IPS-20b (cell line): ENCODE results near the gene RAB40AL.
"Not testable (repeated sequence)": the region's sequence is repeated elsewhere in the genome, so short reads cannot be mapped to it uniquely, and the experiment has no call there.

Experiments
- H3K27ac ChIP-seq: one replicate; pipeline ENCODE4 v1.5.1; 2013; ENCODE audit warnings: low read length
- H3K27me3 ChIP-seq: 2 replicates; pipeline ENCODE4 v1.6.1; 2013; ENCODE audit warnings: mild to moderate bottlenecking, low read length, inconsistent platforms; ENCODE audit not compliant: insufficient read depth
- H3K36me3 ChIP-seq: 2 replicates; pipeline ENCODE4 v1.6.1; 2013; ENCODE audit warnings: low read depth, mild to moderate bottlenecking, inconsistent platforms, low read length, moderate library complexity; ENCODE audit not compliant: insufficient read depth
- H3K4me1 ChIP-seq: 2 replicates; pipeline ENCODE4 v1.6.1; 2013; ENCODE audit warnings: mild to moderate bottlenecking, control low read depth, inconsistent platforms, low read length, moderate library complexity; ENCODE audit not compliant: insufficient read depth
- H3K4me3 ChIP-seq: 2 replicates; pipeline ENCODE4 v1.5.1; 2013; ENCODE audit warnings: mild to moderate bottlenecking, low read length, inconsistent platforms
- H3K9ac ChIP-seq: 2 replicates; pipeline ENCODE4 v1.6.1; 2013; ENCODE audit warnings: low read depth, mild to moderate bottlenecking, inconsistent platforms, low read length, moderate library complexity
- H3K9me3 ChIP-seq: 2 replicates; pipeline ENCODE4 v1.6.1; 2013; ENCODE audit warnings: mild to moderate bottlenecking, low read depth, low read length, inconsistent platforms; ENCODE audit not compliant: insufficient read depth

RAB40AL gene

DNA sequence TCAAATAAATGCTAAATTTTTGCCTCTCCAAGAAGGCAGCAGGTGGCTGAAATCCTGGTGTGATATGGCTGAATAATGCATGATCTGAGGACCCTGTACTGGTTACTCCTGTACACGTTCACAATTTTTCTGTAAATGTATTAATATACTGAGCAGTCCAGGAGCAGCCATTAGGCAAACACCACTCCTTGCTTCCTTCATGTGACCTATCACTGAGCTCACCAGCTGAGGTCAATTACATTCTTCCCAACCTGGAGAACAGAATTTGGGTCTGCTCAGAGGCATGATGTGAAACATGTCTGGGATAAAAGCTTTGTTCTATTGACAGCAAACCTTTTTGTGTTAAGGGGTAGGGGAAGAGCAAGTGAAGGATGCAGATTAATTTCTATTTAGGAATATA is 26.9 kb downstream of the RAB40AL start:
- Histone ChIP-seq H3K9me3 (no peaks in the 10 kb centered on the region), H3K36me3 (no peaks in the 10 kb centered on the region), H3K9ac (no peak overlapping the region), H3K27ac (no peak overlapping the region), H3K27me3 (no peaks in the 10 kb centered on the region), H3K4me3 (no peak overlapping the region), H3K4me1 (no peaks in the 10 kb centered on the region)

DNA sequence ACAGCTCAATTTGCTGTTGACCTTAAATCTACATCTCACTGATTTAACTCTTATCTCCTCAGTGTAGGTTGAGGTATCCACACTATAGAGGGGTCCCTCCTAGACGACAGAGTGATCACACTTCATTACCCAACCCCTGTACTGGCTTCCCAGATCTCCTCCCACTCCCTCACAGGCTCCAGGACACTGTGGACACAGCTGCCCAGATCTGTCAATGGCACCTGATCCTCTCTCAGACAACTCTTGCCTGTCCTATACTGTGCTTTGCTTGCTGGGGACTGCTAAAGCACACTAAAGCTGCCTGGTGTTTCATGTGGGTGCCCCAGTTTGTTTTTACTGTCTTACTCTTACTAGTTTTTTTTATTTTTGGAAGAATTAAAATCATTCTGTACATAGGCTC is 27.9 kb downstream of the RAB40AL start:
- no peaks in the 10 kb centered on the region for H3K9me3 ChIP-seq
- no peaks in the 10 kb centered on the region for H3K27me3 ChIP-seq
- H3K4me1 ChIP-seq = no peaks in the 10 kb centered on the region
- no peak overlapping the region for H3K4me3 ChIP-seq
- no peak overlapping the region for H3K27ac ChIP-seq
- no peak overlapping the region for H3K9ac ChIP-seq
- no peaks in the 10 kb centered on the region for H3K36me3 ChIP-seq

GRCh38 chrX:102966701-102967100 is 29.6 kb downstream of the RAB40AL start:
- H3K27ac ChIP-seq = no peak overlapping the region
- H3K36me3 ChIP-seq = no peaks in the 10 kb centered on the region
- no peaks in the 10 kb centered on the region for H3K9me3 ChIP-seq
- no peak overlapping the region for H3K9ac ChIP-seq
- H3K4me1 ChIP-seq = no peaks in the 10 kb centered on the region
- no peaks in the 10 kb centered on the region for H3K27me3 ChIP-seq
- no peak overlapping the region for H3K4me3 ChIP-seq

DNA sequence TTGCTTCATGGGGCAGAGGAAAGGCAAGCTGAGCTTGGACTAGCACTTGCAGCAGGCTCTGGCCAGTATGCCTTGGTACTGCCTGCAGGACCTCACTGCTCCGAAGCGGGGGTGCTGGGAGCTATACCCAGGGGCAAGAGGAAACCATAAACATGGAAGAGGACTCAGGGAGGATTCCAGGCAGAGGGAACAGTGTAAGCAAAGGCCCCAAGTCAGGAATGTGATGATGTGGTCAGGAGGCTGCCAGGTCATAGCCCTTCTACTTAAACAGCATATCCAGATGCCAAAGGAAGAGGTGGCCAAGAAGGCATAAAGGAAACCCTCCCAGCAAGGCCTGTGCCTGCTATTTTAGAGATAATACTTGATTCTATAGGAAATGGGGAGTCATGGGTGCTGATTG is 31.1 kb downstream of the RAB40AL start:
- no peak overlapping the region for H3K9ac ChIP-seq
- no peak overlapping the region for H3K27ac ChIP-seq
- H3K27me3 ChIP-seq = no peaks in the 10 kb centered on the region
- no peaks in the 10 kb centered on the region for H3K9me3 ChIP-seq
- no peak overlapping the region for H3K4me3 ChIP-seq
- H3K36me3 ChIP-seq = no peaks in the 10 kb centered on the region
- no peaks in the 10 kb centered on the region for H3K4me1 ChIP-seq

DNA sequence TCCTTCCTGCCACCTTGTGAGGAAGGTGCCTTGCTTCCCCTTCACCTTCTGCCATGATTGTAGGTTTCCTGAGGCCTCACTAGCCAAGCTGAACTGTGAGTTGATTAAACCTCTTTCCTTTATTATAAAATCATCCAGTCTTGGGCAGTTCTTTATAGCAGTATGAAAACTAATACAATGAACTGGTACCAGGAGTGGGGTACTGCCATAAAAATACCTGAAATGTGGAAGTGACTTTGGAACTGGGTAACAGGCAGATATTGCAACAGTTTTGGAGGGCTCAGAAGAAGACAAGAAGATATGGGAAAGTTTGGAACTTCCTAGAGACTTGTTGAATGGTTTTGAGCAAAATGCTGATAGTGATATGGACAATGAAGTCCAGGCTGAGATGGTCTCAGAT is 34.5 kb downstream of the RAB40AL start:
- not testable (repeated sequence) for H3K9me3 ChIP-seq, H3K4me1 ChIP-seq, H3K9ac ChIP-seq, H3K27me3 ChIP-seq, H3K27ac ChIP-seq, H3K4me3 ChIP-seq, H3K36me3 ChIP-seq

- H3K36me3 ChIP-seq = no peaks in the 10 kb centered on the region
- H3K4me1 ChIP-seq = no peaks in the 10 kb centered on the region
- H3K27me3 ChIP-seq = no peaks in the 10 kb centered on the region
- H3K9me3 ChIP-seq = no peaks in the 10 kb centered on the region
- H3K27ac ChIP-seq = no peak overlapping the region
- no peak overlapping the region for H3K9ac ChIP-seq
- H3K4me3 ChIP-seq = no peak overlapping the region
Measured at GRCh38 chrX:102975016-102975415, 37.9 kb downstream of the RAB40AL start.

GRCh38 chrX:102976286-102976685 is 39.2 kb downstream of the RAB40AL start:
- no peak overlapping the region for H3K4me3 ChIP-seq
- no peaks in the 10 kb centered on the region for H3K36me3 ChIP-seq
- H3K9me3 ChIP-seq = no peaks in the 10 kb centered on the region
- no peak overlapping the region for H3K27ac ChIP-seq
- H3K27me3 ChIP-seq = no peaks in the 10 kb centered on the region
- H3K9ac ChIP-seq = no peak overlapping the region
- no peaks in the 10 kb centered on the region for H3K4me1 ChIP-seq

DNA sequence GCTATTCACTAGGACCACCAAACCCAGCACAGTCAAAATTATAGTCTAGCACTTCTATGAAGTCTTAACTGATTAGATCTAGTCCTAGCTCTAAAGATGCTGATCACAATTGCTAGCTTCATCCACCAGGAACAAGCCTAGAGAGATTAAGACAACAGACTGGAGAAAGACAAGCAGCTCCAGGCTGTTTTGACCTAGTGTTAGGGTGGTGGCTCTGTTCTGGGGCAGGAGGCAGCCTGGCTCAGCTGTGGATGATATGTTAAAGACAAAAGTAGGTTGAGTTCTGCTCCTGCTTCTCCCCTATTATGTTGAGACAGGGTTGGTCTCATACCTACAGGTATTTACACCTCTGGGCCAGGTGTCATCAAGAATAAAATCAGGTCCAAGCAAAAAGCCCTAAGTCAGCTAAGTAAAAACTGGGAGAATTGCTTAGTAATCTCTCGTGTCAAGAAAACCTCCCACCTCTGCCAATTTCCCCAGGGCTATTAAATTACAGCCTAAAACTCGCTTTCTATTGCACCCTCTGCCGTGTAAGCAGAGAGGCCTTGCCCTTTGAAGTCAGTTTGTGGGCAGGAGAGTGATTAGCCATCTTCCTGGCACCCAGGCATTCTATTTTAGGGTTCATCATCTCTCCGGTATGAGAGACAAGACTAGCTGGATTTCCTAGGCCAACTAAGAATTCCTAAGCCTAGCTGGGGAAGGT is 39.9 kb downstream of the RAB40AL start:
- Histone ChIP-seq H3K27ac (no peak overlapping the region), H3K36me3 (no peaks in the 10 kb centered on the region), H3K4me3 (no peak overlapping the region), H3K27me3 (no peaks in the 10 kb centered on the region), H3K9me3 (no peaks in the 10 kb centered on the region), H3K9ac (no peak overlapping the region), H3K4me1 (no peaks in the 10 kb centered on the region)

DNA sequence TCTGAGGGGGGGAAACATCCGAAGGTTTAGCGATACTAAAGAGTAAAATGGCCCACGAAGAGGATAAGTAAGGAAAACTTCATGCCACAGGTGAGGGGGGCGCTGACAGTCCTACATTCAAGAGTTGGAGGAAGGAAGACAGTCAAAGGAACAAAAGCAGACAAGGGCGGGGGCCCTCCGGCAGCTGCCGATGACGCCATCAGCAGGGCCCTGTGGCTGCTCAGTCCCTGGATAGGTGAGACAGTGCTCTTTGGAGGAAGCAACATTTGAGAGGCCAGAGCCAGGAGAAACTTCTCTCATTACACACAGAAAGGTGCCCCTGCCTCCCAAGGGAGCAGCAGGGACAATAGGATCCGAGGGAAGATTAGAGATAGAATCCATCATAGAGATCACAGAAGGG is 41.5 kb downstream of the RAB40AL start:
- no peak overlapping the region for H3K4me3 ChIP-seq
- no peaks in the 10 kb centered on the region for H3K4me1 ChIP-seq
- H3K27me3 ChIP-seq = no peaks in the 10 kb centered on the region
- H3K9ac ChIP-seq = no peak overlapping the region
- H3K36me3 ChIP-seq = no peaks in the 10 kb centered on the region
- no peaks in the 10 kb centered on the region for H3K9me3 ChIP-seq
- no peak overlapping the region for H3K27ac ChIP-seq

DNA sequence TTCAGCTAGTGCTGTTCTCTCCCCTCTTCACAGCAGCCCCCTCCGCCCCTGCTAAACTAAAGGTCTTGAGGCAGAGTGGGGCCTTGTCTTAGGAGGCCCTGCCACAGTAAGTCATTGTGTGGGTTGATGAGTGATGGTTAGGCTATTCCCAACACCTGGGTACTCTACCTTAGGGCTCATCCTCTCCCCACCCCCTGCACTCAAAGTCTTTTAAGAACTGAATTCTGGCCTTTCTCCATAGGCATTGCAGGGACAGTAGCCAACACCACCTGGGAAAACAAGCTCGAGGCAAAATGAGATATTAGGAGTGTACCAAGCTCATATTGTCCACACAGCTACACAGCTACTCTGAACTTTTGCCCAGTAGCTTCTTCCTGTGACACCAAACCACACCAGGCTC is 42.5 kb downstream of the RAB40AL start:
- Histone ChIP-seq H3K9ac (no peak overlapping the region), H3K4me3 (no peak overlapping the region), H3K9me3 (no peaks in the 10 kb centered on the region), H3K27me3 (no peaks in the 10 kb centered on the region), H3K36me3 (no peaks in the 10 kb centered on the region), H3K4me1 (no peaks in the 10 kb centered on the region), H3K27ac (no peak overlapping the region)

DNA sequence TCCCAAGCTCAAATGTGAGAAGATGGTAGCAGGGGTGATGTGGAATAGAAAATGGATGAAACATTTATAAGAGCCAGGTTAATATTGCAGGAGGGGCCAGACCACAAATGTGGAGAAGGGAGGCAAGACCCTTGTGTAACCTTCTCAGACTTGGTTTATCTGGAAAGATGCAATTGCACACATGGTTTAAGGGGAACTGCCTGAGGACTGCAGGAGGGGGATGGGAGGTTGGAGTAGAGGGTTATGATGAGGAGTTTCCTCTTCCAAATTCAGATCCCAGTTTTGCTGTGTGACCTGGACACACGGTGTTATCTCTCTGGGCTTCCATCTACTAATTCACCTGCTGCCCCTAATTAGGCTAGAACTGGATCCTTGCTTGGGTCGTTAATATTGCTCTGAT is 46.1 kb downstream of the RAB40AL start:
- no peak overlapping the region for H3K4me3 ChIP-seq
- H3K9me3 ChIP-seq = no peaks in the 10 kb centered on the region
- H3K9ac ChIP-seq = no peak overlapping the region
- H3K27me3 ChIP-seq = no peaks in the 10 kb centered on the region
- no peaks in the 10 kb centered on the region for H3K36me3 ChIP-seq
- H3K27ac ChIP-seq = no peak overlapping the region
- no peaks in the 10 kb centered on the region for H3K4me1 ChIP-seq

- H3K9ac ChIP-seq = no peak overlapping the region
- no peak overlapping the region for H3K4me3 ChIP-seq
- H3K27ac ChIP-seq = no peak overlapping the region
- no peaks in the 10 kb centered on the region for H3K4me1 ChIP-seq
- H3K27me3 ChIP-seq = no peaks in the 10 kb centered on the region
- no peaks in the 10 kb centered on the region for H3K36me3 ChIP-seq
- no peaks in the 10 kb centered on the region for H3K9me3 ChIP-seq
Measured at GRCh38 chrX:102985192-102985591, 48.1 kb downstream of the RAB40AL start.
